Caco-2 (cell line): Measurements from ENCODE around the gene WDR26. TPM values are rescaled to one million over a fixed set of nuclear protein-coding genes. Genes with fewer than 3 reads are reported as not detected.

ENCODE experiments used
- BruUV-seq: library from RNA; stranded (reverse); fragments of 400-500 nt; replicated peaks from 2 replicates; lab custom pipeline; 2021; lab: Mats Ljungman, UMichigan
- CTCF ChIA-PET: fragments of 300-600 bp; sonication (Branson Sonifier 250); formaldehyde crosslinking; loops from one replicate; lab custom pipeline; 2022; ENCODE audit warnings: antibody characterized with exemption; lab: Charles Lee
- POLR2A ChIA-PET: fragments of 300-600 bp; sonication (Branson Sonifier 250); formaldehyde crosslinking; loops from one replicate; lab custom pipeline; 2022; ENCODE audit warnings: antibody characterized with exemption; lab: Charles Lee
- DNase-seq, 2 experiments: peaks; one replicate each; pipeline versions ENCODE4 v3.0.0 to v3.0.0-alpha.2; 2020 to 2022
- H3K27me3 ChIP-seq: replicated peaks from 2 replicates; pipeline ENCODE4 v1.6.0; 2011; ENCODE audit warnings: low read length; ENCODE audit not compliant: control insufficient read depth, insufficient read depth
- H3K36me3 ChIP-seq: 2 replicates; pipeline ENCODE4 v1.5.1; 2011; ENCODE audit warnings: low read length; ENCODE audit not compliant: control insufficient read depth, insufficient read depth
- H3K4me1 ChIP-seq: fragments of 250-450 bp; sonication (Bioruptor Pico); 2 replicates; pipeline ENCODE4 v1.5.1; 2020; ENCODE audit warnings: mild to moderate bottlenecking
- H3K4me3 ChIP-seq: 2 replicates; pipeline ENCODE4 v1.5.1; 2011; ENCODE audit warnings: low read depth, mild to moderate bottlenecking, control low read depth, low read length
- H3K9me3 ChIP-seq: fragments of 250-450 bp; sonication (Bioruptor Pico); 2 replicates; pipeline ENCODE4 v1.5.1; 2020; ENCODE audit warnings: mild to moderate bottlenecking, moderate library complexity
- H3K27ac Mint-ChIP-seq: one replicate; pipeline ENCODE4 v1.8.0; 2022; ENCODE audit warnings: mixed read lengths; ENCODE audit not compliant: unreplicated experiment
- H3K27me3 Mint-ChIP-seq: one replicate; pipeline ENCODE4 v1.8.0; 2022; ENCODE audit warnings: mixed read lengths; ENCODE audit not compliant: insufficient read depth, unreplicated experiment
- H3K36me3 Mint-ChIP-seq: one replicate; pipeline ENCODE4 v1.8.0; 2022; ENCODE audit warnings: mild to moderate bottlenecking, mixed read lengths; ENCODE audit not compliant: insufficient read depth, unreplicated experiment
- H3K4me1 Mint-ChIP-seq: one replicate; pipeline ENCODE4 v1.8.0; 2022; ENCODE audit warnings: low read depth, mixed read lengths; ENCODE audit not compliant: unreplicated experiment
- H3K4me3 Mint-ChIP-seq: one replicate; pipeline ENCODE4 v1.8.0; 2022; ENCODE audit warnings: mild to moderate bottlenecking, moderate library complexity, mixed read lengths; ENCODE audit not compliant: unreplicated experiment
- H3K9me3 Mint-ChIP-seq: one replicate; pipeline ENCODE4 v1.8.0; 2022; ENCODE audit warnings: mixed read lengths; ENCODE audit not compliant: unreplicated experiment
- intact Hi-C: fragments of 100-400 bp; cut with micrococcal nuclease; formaldehyde crosslinking; loops from one replicate; pipeline ENCODE4 v1.10.0; 2022; ENCODE audit not compliant: unreplicated experiment
- total RNA-seq: library from RNA; stranded (reverse); gene quantifications from 2 replicates; pipeline ENCODE4 v1.2.3, GENCODE V29; 2022
- TF ChIP-seq, protein P1 (sequence below), 2 experiments: fragments of 200-600 bp in 1 of 2; IDR thresholded peaks; 1 replicate in 1 of 2; 2 replicates in 1 of 2; pipeline versions ENCODE4 v1.5.1 to v1.8.0; 2011 to 2022; ENCODE audit warnings: antibody characterized with exemption in 1 of 2, control low read depth in 1 of 2, inconsistent platforms in 1 of 2, low read depth in 1 of 2, low read length in 1 of 2, mild to moderate bottlenecking in 1 of 2, moderate library complexity in 1 of 2; ENCODE audit not compliant: insufficient read depth in 1 of 2, severe bottlenecking in 1 of 2, unreplicated experiment in 1 of 2

The WDR26 gene
- total RNA-seq, 1 experiment from 2014 or later = 58.6 TPM

DNA sequence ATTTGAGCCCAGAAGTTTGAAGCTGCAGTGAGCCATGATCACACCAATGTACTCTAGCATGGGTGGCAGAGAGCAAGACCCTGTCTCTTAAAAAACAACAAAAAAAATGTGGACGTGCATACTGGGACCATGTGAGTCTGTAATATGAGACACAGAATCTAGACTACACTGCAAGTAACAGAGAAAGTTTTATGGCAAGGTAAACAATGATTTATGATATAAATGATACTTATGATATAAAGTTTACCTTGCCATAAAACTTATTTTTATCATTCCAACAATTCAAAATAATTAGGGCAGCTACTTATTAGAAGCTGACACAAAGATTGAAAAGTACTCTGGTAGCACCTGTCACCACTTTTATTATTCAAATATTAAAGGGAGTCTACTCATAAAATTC is 34.7 kb downstream of the WDR26 start:
- Histone ChIP-seq H3K4me3 (no peak overlapping the region), H3K36me3 (peaks cover 1% of the 10 kb centered on the region; the same call in 1 of the 2 replicates), H3K4me1 (no peaks in the 10 kb centered on the region), H3K9me3 (no peaks in the 10 kb centered on the region), H3K27me3 (no peaks in the 10 kb centered on the region)
- H3K36me3 Mint-ChIP-seq = peaks cover 71% of the 10 kb centered on the region
- BruUV-seq = no TSS peak
- H3K27ac Mint-ChIP-seq = no peak overlapping the region
- no peak overlapping the region for H3K4me3 Mint-ChIP-seq
- ChIA-PET POLR2A (no interaction called here), CTCF (no interaction called here)
- no peaks in the 10 kb centered on the region for H3K9me3 Mint-ChIP-seq
- no peak for DNase-seq
- no peaks in the 10 kb centered on the region for H3K27me3 Mint-ChIP-seq
- H3K4me1 Mint-ChIP-seq = no peaks in the 10 kb centered on the region
- intact Hi-C loops = loop anchor here (10.0 kb wide), 1 partner anchor 55 kb away; no protein-coding TSS in a partner anchor
- TF ChIP-seq, protein P1, sequence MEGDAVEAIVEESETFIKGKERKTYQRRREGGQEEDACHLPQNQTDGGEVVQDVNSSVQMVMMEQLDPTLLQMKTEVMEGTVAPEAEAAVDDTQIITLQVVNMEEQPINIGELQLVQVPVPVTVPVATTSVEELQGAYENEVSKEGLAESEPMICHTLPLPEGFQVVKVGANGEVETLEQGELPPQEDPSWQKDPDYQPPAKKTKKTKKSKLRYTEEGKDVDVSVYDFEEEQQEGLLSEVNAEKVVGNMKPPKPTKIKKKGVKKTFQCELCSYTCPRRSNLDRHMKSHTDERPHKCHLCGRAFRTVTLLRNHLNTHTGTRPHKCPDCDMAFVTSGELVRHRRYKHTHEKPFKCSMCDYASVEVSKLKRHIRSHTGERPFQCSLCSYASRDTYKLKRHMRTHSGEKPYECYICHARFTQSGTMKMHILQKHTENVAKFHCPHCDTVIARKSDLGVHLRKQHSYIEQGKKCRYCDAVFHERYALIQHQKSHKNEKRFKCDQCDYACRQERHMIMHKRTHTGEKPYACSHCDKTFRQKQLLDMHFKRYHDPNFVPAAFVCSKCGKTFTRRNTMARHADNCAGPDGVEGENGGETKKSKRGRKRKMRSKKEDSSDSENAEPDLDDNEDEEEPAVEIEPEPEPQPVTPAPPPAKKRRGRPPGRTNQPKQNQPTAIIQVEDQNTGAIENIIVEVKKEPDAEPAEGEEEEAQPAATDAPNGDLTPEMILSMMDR (IDR thresholded peaks at IDR 0.05; ENCODE audit: insufficient read depth in 1 of 2, low read depth in 1 of 2, low read length in 1 of 2, severe bottlenecking in 1 of 2, unreplicated experiment in 1 of 2) = no peak

- Mint-ChIP-seq H3K36me3 (peaks cover 84% of the 10 kb centered on the region), H3K4me1 (no peaks in the 10 kb centered on the region), H3K4me3 (no peak overlapping the region), H3K9me3 (no peaks in the 10 kb centered on the region), H3K27me3 (no peaks in the 10 kb centered on the region), H3K27ac (no peak overlapping the region)
- ChIA-PET CTCF (no interaction called here), POLR2A (interaction anchor here (0.9 kb wide), 1 partner anchor 41 kb away, joined by 9 read pairs; the partner anchor contains the start of gene WDR26)
- no TSS peak for BruUV-seq
- H3K36me3 ChIP-seq = peaks cover 2% of the 10 kb centered on the region; the same call in 1 of the 2 replicates
- TF ChIP-seq, protein P1 (IDR thresholded peaks at IDR 0.05; ENCODE audit: insufficient read depth in 1 of 2, low read depth in 1 of 2, low read length in 1 of 2, severe bottlenecking in 1 of 2, unreplicated experiment in 1 of 2) = no peak
- no peaks in the 10 kb centered on the region for H3K27me3 ChIP-seq
- intact Hi-C loops = no loop called here
- no peaks in the 10 kb centered on the region for H3K9me3 ChIP-seq
- DNase-seq = no peak
- H3K4me1 ChIP-seq = no peaks in the 10 kb centered on the region
- H3K4me3 ChIP-seq = no peak overlapping the region
Measured at GRCh38 chr1:224393294-224393693, 41.3 kb downstream of the WDR26 start.

- H3K9me3 ChIP-seq = no peaks in the 10 kb centered on the region
- intact Hi-C loops = no loop called here
- Mint-ChIP-seq H3K36me3 (peaks cover 79% of the 10 kb centered on the region), H3K27me3 (no peaks in the 10 kb centered on the region), H3K27ac (no peak overlapping the region), H3K4me3 (no peak overlapping the region), H3K9me3 (no peaks in the 10 kb centered on the region), H3K4me1 (no peaks in the 10 kb centered on the region)
- TF ChIP-seq, protein P1 (IDR thresholded peaks at IDR 0.05; ENCODE audit: insufficient read depth in 1 of 2, low read depth in 1 of 2, low read length in 1 of 2, severe bottlenecking in 1 of 2, unreplicated experiment in 1 of 2) = no peak
- H3K4me1 ChIP-seq = no peaks in the 10 kb centered on the region
- BruUV-seq = no TSS peak
- peaks cover 2% of the 10 kb centered on the region; the same call in 1 of the 2 replicates for H3K36me3 ChIP-seq
- H3K27me3 ChIP-seq = no peaks in the 10 kb centered on the region
- ChIA-PET POLR2A (no interaction called here), CTCF (no interaction called here)
- no peak overlapping the region for H3K4me3 ChIP-seq
- no peak for DNase-seq
Measured at GRCh38 chr1:224392411-224393249, 42.0 kb downstream of the WDR26 start.
